Measurements from ENCODE around the gene TSPAN8. TPM values are rescaled to one million over a fixed set of nuclear protein-coding genes. Genes with fewer than 3 reads are reported as not detected.
"Not testable (repeated sequence)": the region's sequence is repeated elsewhere in the genome, so short reads cannot be mapped to it uniquely, and the experiment has no call there.

Gene TSPAN8
- total and polyA plus RNA-seq, 8 donors, result 0.95 to 18.0 (median 1.6) TPM

DNA sequence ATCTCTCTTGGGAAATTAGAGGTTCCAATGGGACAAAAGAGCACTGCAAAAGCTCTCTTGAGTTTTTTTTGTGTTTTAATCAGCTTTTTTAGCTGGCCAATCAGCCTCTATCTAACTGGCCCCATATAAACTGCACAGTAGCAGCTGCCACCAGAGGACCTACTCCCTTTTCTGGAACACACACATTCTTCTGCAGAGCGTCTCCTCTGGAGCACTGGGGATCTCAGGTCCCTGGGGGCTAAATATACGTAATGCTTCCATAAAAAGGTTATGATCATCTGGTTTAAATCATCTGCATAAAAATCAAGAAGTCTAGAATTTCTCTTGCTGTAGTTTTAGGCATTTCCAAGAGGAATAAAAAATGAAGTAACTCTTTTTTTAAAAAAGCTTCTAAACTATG is 32.3 kb downstream of the TSPAN8 start:
- no peak for TF ChIP-seq CTCF (IDR thresholded peaks at IDR 0.05)
- H3K4me1 ChIP-seq, result peaks cover 0 to 4% of the 10 kb centered on the region in 2 donors
- no peaks in the 10 kb centered on the region for H3K36me3 ChIP-seq
- DNase-seq, result no peak
- intact Hi-C loops (cut with DNase I), result no loop called here
- H3K27ac ChIP-seq, result no peak overlapping the region
- no peaks in the 10 kb centered on the region for H3K27me3 ChIP-seq
- no peak overlapping the region for H3K4me3 ChIP-seq
- H3K9me3 ChIP-seq, result no peaks in the 10 kb centered on the region
- no peak for ATAC-seq

- Histone ChIP-seq H3K27me3 (no peaks in the 10 kb centered on the region), H3K4me1 (peaks cover 0 to 4% of the 10 kb centered on the region in 2 donors), H3K9me3 (no peaks in the 10 kb centered on the region), H3K4me3 (no peak overlapping the region), H3K36me3 (no peaks in the 10 kb centered on the region), H3K27ac (no peak overlapping the region)
- DNase-seq (no peak), ATAC-seq (no peak)
- intact Hi-C loops (cut with DNase I), result no loop called here
- no peak for TF ChIP-seq CTCF (IDR thresholded peaks at IDR 0.05)
These were observed 32.9 kb downstream of the TSPAN8 start for GRCh38 chr12:71124835-71125460.

GRCh38 chr12:71113148-71113547 is 44.7 kb downstream of the TSPAN8 start:
- H3K27me3 ChIP-seq; intact Hi-C loops (cut with DNase I); H3K4me1 ChIP-seq; H3K4me3 ChIP-seq; H3K27ac ChIP-seq; DNase-seq; ATAC-seq; H3K36me3 ChIP-seq: not testable (repeated sequence)
- peaks cover 0 to 39% of the 10 kb centered on the region in 2 donors for H3K9me3 ChIP-seq

DNA sequence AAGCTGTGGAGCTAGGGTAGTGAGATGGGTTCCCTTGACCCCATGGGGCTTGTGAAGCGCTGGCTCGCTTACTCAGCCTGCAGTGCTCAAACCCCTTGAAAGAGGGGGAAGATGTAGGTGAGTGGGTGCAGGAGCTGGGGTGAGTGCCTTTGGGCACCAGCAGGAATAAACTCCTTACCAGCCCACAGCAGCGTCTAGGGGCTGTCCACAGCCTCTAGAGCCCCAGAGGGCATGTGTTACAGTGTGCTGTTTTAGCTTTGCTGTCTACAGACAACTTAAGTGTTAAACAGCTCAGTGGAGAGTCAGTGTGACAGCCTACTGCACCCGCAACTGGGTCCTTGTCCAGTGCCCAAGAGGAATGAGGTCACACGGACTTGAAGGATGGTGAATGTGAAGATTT is 48.0 kb downstream of the TSPAN8 start:
- Histone ChIP-seq H3K36me3 (no peaks in the 10 kb centered on the region), H3K9me3 (peaks cover 0 to 40% of the 10 kb centered on the region in 2 donors), H3K27me3 (no peaks in the 10 kb centered on the region), H3K4me3 (no peak overlapping the region), H3K27ac (no peak overlapping the region), H3K4me1 (no peaks in the 10 kb centered on the region)
- no peak for ATAC-seq
- TF ChIP-seq CTCF (IDR thresholded peaks at IDR 0.05), result no peak
- DNase-seq, result no peak
- intact Hi-C loops (cut with DNase I), result no loop called here

DNA sequence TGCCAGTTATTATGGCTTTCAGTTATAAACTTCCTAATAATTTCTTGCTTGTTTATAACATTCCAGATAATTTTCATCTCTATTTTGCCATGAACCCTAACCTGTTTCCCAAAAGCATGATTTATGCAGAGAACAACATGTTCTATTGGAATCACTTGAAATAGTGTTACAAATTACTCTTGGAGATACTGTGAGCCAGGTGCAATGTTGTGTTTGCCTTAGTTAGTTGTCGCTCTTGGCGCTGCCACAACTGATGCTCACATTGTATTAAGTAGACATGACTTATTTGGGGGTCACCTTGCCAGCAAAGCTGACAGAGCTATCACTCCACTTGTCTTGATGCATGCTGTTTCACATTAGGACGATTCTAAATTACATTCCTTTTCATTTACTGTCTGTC is 49.4 kb downstream of the TSPAN8 start:
- no peaks in the 10 kb centered on the region for H3K4me1 ChIP-seq
- no peaks in the 10 kb centered on the region for H3K36me3 ChIP-seq
- DNase-seq (no peak), ATAC-seq (no peak)
- H3K27me3 ChIP-seq, result no peaks in the 10 kb centered on the region
- H3K27ac ChIP-seq, result no peak overlapping the region
- intact Hi-C loops (cut with DNase I), result no loop called here
- H3K4me3 ChIP-seq, result no peak overlapping the region
- H3K9me3 ChIP-seq, result peaks cover 0 to 35% of the 10 kb centered on the region in 2 donors
- no peak for TF ChIP-seq CTCF (IDR thresholded peaks at IDR 0.05)

GRCh38 chr12:71107936-71108335 is 49.9 kb downstream of the TSPAN8 start:
- Histone ChIP-seq H3K27me3 (no peaks in the 10 kb centered on the region), H3K4me1 (no peaks in the 10 kb centered on the region), H3K27ac (no peak overlapping the region), H3K4me3 (no peak overlapping the region), H3K9me3 (peaks cover 0 to 31% of the 10 kb centered on the region in 2 donors), H3K36me3 (no peaks in the 10 kb centered on the region)
- intact Hi-C loops (cut with DNase I), result no loop called here
- no peak for DNase-seq
- ATAC-seq, result no peak
- TF ChIP-seq CTCF (IDR thresholded peaks at IDR 0.05), result no peak
